ENCODE data around the gene MYL12A. TPM values are rescaled to one million over a fixed set of nuclear protein-coding genes. Genes with fewer than 3 reads are reported as not detected.

The MYL12A gene
- total RNA-seq, 2 experiments from 2014 or later: 451 to 485 TPM

Other genes with a start within 250 kb of the MYL12A start
- gene LPIN2, start 234.7 kb upstream of the MYL12A start, total RNA-seq: 10 to 100 TPM; 82.6 to 95.3 TPM
- under 1 TPM; 0.89 to 0.95 TPM for gene MYOM1, start 27.8 kb upstream of the MYL12A start, total RNA-seq
- 100 to 1,000 TPM; 282 to 301 TPM for gene MYL12B, start 14.3 kb downstream of the MYL12A start, total RNA-seq
- 10 to 100 TPM; 42.7 to 46.3 TPM for gene TGIF1, start 202.4 kb downstream of the MYL12A start, total RNA-seq